Muscle of arm (tissue), 12 donors: ENCODE results near the gene SPAG6. TPM values are rescaled to one million over a fixed set of nuclear protein-coding genes. Genes with fewer than 3 reads are reported as not detected.

Experiments used
- DNase-seq: peaks from one replicate; pipeline ENCODE4 v3.0.0-alpha.2; 2013
- polyA plus RNA-seq, 12 donors: library from polyadenylated mRNA; unstranded; fragments of 120-200 nt; gene quantifications; one replicate each; pipeline ENCODE4 v1.2.1, GENCODE V29; 2013; ENCODE audit not compliant: insufficient read length in 12 of 12

SPAG6 gene
- polyA plus RNA-seq, 12 donors = 2.6 to 13.1 (median 6.3) TPM; not detected in 2

DNA sequence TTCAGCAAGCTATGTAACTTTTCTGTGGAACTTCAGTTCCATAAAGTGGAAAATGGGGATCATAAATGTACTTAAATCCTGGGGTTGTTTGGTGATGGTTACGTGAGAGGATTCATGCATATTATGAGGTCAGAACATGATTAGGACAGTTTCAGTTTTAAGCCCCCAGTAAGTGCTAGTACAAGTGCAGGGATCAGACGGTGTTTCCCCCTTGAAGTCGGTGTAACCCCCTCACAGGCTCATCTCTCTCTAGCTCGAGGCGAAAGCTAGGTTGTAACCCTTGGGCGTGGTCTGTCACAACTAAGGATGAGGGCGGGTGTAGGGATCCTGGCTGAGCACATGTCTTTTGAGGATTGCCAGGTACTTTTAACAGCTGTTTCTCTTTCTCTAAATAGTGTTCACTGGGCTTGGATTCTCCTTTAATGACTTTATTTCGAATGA lies 84.7 kb downstream of the SPAG6 start:
- no peak for DNase-seq

- DNase-seq = no peak
Observed at GRCh38 chr10:22433875-22434274, 88.6 kb downstream of the SPAG6 start.

GRCh38 chr10:22434521-22434920 lies 89.2 kb downstream of the SPAG6 start:
- no peak for DNase-seq

DNA sequence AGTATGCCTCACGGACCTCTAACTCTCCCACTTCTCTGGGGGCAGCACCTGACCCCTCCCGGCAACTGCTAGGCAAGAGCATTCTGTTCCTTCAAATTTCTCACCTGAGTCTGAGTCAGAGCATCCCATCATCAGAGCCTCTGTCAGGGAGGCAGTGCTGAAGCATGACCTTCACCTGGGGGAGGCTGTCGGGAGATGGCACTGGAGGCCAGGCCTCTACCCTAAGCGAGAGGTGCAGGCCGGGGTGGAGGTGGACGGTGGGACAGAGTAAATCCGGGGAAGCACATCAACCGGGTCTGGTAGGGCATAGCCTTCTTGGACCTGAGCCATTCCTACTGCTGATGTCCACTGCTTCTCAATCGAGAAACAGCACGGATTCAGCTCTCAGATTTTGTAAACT lies 90.4 kb downstream of the SPAG6 start:
- no peak for DNase-seq

DNA sequence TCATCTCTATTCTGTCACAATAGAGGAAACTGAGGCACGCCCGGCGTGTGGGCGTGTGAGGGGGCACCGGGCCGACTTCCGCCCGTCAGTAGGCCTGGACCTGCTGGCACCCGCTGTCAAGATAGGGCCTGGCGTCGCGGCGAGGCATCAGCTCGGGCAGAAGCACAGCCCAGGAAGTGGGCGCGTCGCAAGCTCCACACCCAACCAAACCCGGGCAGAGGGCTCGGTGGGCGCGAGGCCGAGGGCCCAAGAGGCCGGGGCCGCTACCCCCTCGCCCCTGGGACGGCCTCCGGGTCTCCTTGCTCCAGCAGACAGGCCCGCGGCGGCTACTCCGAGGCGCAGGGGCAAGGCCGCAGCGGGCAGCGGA lies 91.2 kb downstream of the SPAG6 start:
- DNase-seq = no peak

GRCh38 chr10:22436893-22437619 lies 91.8 kb downstream of the SPAG6 start:
- peak; percentile 95 for DNase-seq

DNA sequence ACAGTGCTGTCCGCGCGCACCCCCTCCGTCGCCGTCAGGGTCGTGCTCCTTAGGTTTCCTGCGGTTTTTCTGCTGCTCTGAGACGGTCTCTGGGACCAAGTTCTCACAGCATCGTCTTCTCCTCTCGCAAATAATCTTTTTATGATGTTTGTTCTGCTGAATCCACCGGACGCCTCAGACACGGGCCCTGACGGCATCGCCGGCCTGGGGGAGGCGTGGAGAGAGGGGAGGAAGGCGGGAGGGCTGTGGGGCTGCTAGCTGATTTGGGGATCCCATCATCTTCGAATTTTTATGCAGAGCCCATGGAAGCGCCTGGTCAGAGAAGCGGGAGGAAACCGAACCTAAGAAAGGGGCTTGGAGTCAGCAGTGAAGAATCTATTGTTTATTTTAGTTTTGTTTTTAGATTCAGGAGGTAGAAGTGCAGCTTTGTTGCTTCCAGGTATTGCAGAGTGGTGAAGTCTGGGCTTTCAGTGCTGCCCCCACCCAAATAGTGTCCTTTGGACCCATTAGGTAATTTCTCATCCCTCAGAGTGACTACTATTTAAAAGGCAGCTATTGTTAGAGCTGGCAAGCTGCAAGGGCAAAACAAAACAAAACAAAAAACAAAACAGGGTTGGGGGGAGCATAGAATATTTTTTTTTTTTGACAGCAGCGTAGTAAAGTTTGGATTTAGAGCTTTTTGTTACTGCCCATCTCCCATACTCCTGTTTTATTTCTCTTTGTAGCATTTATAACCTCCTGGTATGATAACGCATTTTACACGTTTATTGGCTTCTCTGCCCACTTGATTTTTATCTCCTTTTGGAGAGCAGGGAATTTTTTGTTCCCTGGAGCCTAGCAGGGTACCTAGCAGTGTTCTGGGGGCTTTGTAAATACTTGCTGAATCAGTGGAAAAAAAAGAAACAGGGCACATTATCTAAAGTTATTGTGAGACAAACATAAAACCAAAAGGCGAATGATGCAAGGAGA lies 92.6 kb downstream of the SPAG6 start:
- no peak for DNase-seq

- no peak for DNase-seq
Observed at GRCh38 chr10:22438711-22439110, 93.4 kb downstream of the SPAG6 start.

DNA sequence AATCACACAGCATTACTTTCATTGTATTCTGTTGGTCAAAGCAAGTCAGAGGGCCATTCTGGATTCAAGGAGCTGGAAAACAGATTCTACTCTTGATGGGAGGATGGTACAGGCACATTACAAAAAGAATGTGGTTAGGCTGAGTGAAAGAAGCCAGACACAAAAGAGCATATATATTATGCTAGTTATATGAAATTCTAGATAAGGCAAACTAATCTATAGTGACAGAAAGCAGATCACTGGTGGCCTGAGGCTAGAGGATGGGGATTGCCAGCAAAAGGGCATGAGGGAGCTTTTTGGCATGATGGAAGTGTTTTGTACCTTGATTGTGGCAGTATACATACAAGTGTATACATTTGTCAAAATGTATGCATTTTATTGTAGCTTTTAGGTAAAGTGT lies 96.8 kb downstream of the SPAG6 start:
- no peak for DNase-seq

GRCh38 chr10:22442468-22442867 lies 97.2 kb downstream of the SPAG6 start:
- no peak for DNase-seq

- no peak for DNase-seq
Observed at GRCh38 chr10:22443175-22443901, 98.0 kb downstream of the SPAG6 start.

DNA sequence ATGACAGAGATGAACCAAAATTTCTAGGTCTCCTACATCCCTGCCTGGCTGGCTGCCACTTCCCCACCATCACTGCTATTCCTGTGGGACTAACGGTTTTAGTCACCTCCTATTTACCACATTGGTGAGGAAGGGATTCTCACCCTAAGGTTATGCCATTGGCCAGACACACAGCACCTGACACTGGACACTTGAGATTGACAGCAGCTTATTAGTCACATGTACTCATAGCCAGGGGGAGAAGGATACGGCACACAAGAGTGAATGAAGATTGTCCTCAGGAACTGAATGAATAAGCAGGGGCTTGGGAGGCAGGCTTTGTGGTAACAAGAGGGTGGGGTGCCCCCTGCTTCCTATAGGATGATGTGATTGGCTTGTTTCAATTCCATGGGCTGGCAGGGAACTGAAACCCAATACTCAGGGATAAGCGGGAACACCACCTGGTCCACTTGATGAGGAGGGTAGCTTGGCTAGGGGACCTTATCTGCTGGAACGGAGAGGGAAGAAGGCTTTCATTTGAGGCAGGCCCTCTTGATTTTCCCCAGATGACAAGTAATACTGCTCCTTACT lies 99.0 kb downstream of the SPAG6 start:
- no peak for DNase-seq

DNA sequence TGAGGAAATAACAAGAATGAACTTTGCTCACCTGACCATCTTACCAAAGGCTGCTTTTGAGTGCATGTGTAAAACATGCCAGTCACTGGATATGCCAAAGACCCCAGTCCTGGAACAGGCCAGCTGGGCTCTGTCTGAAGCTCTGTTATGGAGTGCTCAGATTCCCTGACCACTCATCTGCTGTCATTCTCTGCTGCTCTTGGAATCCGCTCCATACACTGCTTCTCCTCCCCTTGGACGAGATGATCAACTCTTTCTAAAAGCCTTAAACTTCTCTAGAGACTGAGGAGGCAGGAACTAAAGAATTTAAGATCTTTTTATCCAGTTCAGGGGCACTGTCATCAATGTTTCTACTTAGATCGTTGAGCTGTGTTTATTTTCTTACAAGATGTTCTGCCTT lies 100.2 kb downstream of the SPAG6 start:
- no peak for DNase-seq

DNA sequence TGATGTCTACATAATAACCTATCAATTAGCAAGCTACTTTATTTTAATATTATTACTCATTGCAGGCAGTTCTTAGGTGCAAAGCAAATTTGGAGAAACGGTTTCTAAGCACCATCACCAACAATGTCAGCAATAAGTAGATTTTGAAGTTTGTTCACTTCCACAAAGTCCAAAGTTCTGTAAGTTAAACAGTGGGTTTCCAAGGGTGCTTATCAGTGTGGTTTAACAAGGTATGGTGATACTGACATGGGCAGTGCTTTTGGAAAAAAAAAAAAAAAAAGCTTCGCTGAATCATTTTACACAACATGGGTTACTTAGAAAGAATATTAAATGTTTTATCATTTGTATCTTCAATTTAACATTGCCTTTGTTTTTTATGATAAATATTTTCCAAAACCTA lies 101.8 kb downstream of the SPAG6 start:
- no peak for DNase-seq

GRCh38 chr10:22451346-22451745 lies 106.0 kb downstream of the SPAG6 start:
- no peak for DNase-seq

- DNase-seq = no peak
Observed at GRCh38 chr10:22453320-22453719, 108.0 kb downstream of the SPAG6 start.

DNA sequence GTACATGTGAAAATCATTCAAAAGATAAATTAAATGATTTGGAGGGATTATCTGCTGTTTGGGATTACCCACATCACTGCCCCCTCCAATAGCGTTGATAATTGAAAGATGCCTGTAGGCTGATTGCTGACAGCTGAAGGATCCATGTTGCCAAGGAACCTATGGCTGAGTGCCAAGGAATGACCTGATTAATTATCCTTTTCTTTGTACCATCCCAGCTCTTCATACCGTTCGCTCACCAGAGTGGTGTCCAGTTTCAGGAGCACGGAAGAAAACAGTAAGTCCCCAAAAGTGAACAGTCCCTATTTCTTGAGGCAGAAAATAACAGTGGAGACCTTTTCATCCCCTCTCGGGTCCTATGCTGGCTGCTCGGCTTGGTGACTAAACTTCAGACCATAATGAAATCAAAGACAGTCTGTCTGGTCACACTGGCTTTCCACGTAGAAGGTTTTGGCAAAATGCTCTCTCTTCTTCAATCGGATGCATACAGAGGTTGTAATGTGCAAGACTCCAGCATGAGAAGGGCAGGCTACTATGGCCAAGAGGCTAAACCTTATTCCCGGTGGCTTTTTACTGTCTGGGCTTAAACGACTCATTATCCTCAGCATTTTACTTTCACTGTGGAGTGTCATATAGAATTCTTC lies 108.8 kb downstream of the SPAG6 start:
- no peak for DNase-seq

GRCh38 chr10:22454634-22455033 lies 109.3 kb downstream of the SPAG6 start:
- DNase-seq = no peak

GRCh38 chr10:22455068-22455857 lies 110.0 kb downstream of the SPAG6 start:
- no peak for DNase-seq

GRCh38 chr10:22456486-22456885 lies 111.2 kb downstream of the SPAG6 start:
- DNase-seq = no peak
